Measurements from ENCODE around the gene RNF207. TPM values are rescaled to one million over a fixed set of nuclear protein-coding genes. Genes with fewer than 3 reads are reported as not detected.

Gene RNF207
- polyA plus RNA-seq, 1 donor from 2014 or later: 3.5 TPM

DNA sequence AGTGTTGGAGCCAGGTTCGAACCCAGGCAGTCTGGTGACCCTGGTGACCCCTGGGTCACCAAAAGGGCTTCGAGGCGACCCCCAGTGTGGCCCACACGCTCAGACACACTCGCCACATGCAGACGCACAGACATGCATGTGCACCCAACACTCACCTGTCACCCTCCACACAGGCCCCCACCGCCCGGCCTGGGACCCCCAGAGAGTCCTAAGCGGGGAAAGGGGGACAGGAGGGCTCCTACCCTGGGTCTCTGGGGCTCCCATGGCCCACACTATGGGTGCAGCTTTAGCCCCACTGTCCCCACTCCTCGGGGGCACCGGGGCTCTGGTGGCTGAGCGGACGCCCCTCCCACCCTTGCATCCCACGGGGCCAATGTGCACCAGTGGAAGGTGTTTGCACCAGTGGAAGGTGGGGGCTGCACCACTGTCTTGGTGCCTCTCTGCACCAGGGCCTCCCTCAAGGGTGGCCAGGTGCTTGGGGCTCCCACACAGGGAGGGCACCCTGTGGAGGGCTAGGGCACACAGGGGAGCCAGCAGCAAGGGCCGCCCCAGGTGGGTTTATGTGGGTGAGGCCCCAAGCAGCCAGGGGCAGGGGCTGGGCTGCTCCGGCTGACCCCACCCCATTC, 35.7 kb upstream of the RNF207 start:
- TF ChIP-seq, protein P1, sequence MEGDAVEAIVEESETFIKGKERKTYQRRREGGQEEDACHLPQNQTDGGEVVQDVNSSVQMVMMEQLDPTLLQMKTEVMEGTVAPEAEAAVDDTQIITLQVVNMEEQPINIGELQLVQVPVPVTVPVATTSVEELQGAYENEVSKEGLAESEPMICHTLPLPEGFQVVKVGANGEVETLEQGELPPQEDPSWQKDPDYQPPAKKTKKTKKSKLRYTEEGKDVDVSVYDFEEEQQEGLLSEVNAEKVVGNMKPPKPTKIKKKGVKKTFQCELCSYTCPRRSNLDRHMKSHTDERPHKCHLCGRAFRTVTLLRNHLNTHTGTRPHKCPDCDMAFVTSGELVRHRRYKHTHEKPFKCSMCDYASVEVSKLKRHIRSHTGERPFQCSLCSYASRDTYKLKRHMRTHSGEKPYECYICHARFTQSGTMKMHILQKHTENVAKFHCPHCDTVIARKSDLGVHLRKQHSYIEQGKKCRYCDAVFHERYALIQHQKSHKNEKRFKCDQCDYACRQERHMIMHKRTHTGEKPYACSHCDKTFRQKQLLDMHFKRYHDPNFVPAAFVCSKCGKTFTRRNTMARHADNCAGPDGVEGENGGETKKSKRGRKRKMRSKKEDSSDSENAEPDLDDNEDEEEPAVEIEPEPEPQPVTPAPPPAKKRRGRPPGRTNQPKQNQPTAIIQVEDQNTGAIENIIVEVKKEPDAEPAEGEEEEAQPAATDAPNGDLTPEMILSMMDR (IDR thresholded peaks at IDR 0.05; ENCODE audit: poor library complexity, severe bottlenecking): no peak
- no peak for TF ChIP-seq POLR2AphosphoS5 (IDR thresholded peaks at IDR 0.05)
- TF ChIP-seq TAF1 (IDR thresholded peaks at IDR 0.05; ENCODE audit: low read depth): no peak
- no peak for TF ChIP-seq MXI1 (conservative IDR thresholded peaks at IDR 0.05; ENCODE audit: poor library complexity, severe bottlenecking)
- no peak for TF ChIP-seq SMC3 (conservative IDR thresholded peaks at IDR 0.05; ENCODE audit: poor library complexity)
- no peak for TF ChIP-seq RAD21 (conservative IDR thresholded peaks at IDR 0.05)
- no peak for TF ChIP-seq EZH2 (IDR thresholded peaks at IDR 0.05; ENCODE audit: borderline replicate concordance, insufficient read depth, low read length, poor library complexity, severe bottlenecking)
- TF ChIP-seq, protein P2, sequence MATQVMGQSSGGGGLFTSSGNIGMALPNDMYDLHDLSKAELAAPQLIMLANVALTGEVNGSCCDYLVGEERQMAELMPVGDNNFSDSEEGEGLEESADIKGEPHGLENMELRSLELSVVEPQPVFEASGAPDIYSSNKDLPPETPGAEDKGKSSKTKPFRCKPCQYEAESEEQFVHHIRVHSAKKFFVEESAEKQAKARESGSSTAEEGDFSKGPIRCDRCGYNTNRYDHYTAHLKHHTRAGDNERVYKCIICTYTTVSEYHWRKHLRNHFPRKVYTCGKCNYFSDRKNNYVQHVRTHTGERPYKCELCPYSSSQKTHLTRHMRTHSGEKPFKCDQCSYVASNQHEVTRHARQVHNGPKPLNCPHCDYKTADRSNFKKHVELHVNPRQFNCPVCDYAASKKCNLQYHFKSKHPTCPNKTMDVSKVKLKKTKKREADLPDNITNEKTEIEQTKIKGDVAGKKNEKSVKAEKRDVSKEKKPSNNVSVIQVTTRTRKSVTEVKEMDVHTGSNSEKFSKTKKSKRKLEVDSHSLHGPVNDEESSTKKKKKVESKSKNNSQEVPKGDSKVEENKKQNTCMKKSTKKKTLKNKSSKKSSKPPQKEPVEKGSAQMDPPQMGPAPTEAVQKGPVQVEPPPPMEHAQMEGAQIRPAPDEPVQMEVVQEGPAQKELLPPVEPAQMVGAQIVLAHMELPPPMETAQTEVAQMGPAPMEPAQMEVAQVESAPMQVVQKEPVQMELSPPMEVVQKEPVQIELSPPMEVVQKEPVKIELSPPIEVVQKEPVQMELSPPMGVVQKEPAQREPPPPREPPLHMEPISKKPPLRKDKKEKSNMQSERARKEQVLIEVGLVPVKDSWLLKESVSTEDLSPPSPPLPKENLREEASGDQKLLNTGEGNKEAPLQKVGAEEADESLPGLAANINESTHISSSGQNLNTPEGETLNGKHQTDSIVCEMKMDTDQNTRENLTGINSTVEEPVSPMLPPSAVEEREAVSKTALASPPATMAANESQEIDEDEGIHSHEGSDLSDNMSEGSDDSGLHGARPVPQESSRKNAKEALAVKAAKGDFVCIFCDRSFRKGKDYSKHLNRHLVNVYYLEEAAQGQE (IDR thresholded peaks at IDR 0.05; ENCODE audit: borderline replicate concordance): no peak
- no peak for TF ChIP-seq EP300 (conservative IDR thresholded peaks at IDR 0.05; ENCODE audit: poor library complexity, severe bottlenecking)
- H3K36me3 ChIP-seq (ENCODE audit: insufficient read depth, low read length): no peaks in the 10 kb centered on the region
- H3K79me2 ChIP-seq (replicated peaks; ENCODE audit: insufficient read depth, low read length): no peaks in the 10 kb centered on the region
- H3K4me3 ChIP-seq (ENCODE audit: low read length): no peak overlapping the region
- no peak overlapping the region for H2AFZ ChIP-seq (ENCODE audit: low read depth, low read length)
- H3K9me3 ChIP-seq (ENCODE audit: low read length): no peaks in the 10 kb centered on the region
- no peak overlapping the region for H3K9ac ChIP-seq (ENCODE audit: low read length)
- peaks cover under 1% of the 10 kb centered on the region for H3K27me3 ChIP-seq (ENCODE audit: insufficient read depth, low read depth, low read length)
- H3K9me2 ChIP-seq (ENCODE audit: insufficient read depth, low read length): no peaks in the 10 kb centered on the region
- H4K20me1 ChIP-seq (ENCODE audit: insufficient read depth): no peaks in the 10 kb centered on the region
- H3K27ac ChIP-seq (ENCODE audit: low read length): no peak overlapping the region
- H3F3A ChIP-seq (ENCODE audit: insufficient read depth, low read length, poor library complexity, severe bottlenecking): no peaks in the 10 kb centered on the region
- H3K4me2 ChIP-seq (ENCODE audit: low read length): no peak overlapping the region

DNA sequence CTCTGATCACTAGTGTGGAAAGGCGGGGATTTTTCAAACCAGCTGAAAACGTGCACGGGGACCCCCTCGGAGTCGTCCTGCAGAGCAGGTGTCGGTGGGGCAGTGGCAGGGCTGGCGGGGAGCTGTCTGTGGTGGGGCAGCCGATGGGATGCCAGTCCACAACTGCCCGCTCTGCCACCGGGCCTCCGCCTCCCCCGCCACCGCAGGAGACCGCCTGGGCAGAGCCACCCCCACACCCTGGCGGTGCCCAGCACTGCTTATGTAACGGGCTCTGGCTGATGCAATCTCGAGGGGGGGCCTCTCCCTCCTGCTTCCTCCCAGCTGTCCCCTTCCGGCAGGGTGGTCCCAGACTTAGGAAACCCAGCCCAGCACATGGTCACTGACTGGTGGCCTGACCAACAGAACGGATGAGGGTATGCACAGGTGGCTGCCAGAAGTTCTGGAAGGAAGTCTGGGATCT, 35.1 kb upstream of the RNF207 start:
- H3K4me3 ChIP-seq (ENCODE audit: low read length): no peak overlapping the region
- H3K9ac ChIP-seq (ENCODE audit: low read length): no peak overlapping the region
- no peaks in the 10 kb centered on the region for H3K9me2 ChIP-seq (ENCODE audit: insufficient read depth, low read length)
- no peaks in the 10 kb centered on the region for H3K9me3 ChIP-seq (ENCODE audit: low read length)
- H4K20me1 ChIP-seq (ENCODE audit: insufficient read depth): no peaks in the 10 kb centered on the region
- H3K79me2 ChIP-seq (replicated peaks; ENCODE audit: insufficient read depth, low read length): no peaks in the 10 kb centered on the region
- H3K36me3 ChIP-seq (ENCODE audit: insufficient read depth, low read length): no peaks in the 10 kb centered on the region
- no peaks in the 10 kb centered on the region for H3F3A ChIP-seq (ENCODE audit: insufficient read depth, low read length, poor library complexity, severe bottlenecking)
- no peak for TF ChIP-seq SMC3 (conservative IDR thresholded peaks at IDR 0.05; ENCODE audit: poor library complexity)
- TF ChIP-seq RAD21 (conservative IDR thresholded peaks at IDR 0.05): no peak
- no peak for TF ChIP-seq POLR2AphosphoS5 (IDR thresholded peaks at IDR 0.05)
- TF ChIP-seq, protein P2 (IDR thresholded peaks at IDR 0.05; ENCODE audit: borderline replicate concordance): no peak
- TF ChIP-seq EZH2 (IDR thresholded peaks at IDR 0.05; ENCODE audit: borderline replicate concordance, insufficient read depth, low read length, poor library complexity, severe bottlenecking): no peak
- TF ChIP-seq MXI1 (conservative IDR thresholded peaks at IDR 0.05; ENCODE audit: poor library complexity, severe bottlenecking): no peak
- no peak for TF ChIP-seq TAF1 (IDR thresholded peaks at IDR 0.05; ENCODE audit: low read depth)
- TF ChIP-seq EP300 (conservative IDR thresholded peaks at IDR 0.05; ENCODE audit: poor library complexity, severe bottlenecking): no peak
- TF ChIP-seq, protein P1 (IDR thresholded peaks at IDR 0.05; ENCODE audit: poor library complexity, severe bottlenecking): no peak
- no peak overlapping the region for H2AFZ ChIP-seq (ENCODE audit: low read depth, low read length)
- H3K4me2 ChIP-seq (ENCODE audit: low read length): no peak overlapping the region
- H3K27me3 ChIP-seq (ENCODE audit: insufficient read depth, low read depth, low read length): peaks cover 6% of the 10 kb centered on the region
- H3K27ac ChIP-seq (ENCODE audit: low read length): no peak overlapping the region
